ENCODE data around the gene KIAA1755. TPM values are rescaled to one million over a fixed set of nuclear protein-coding genes. Genes with fewer than 3 reads are reported as not detected.
"Not testable (repeated sequence)": the region's sequence is repeated elsewhere in the genome, so short reads cannot be mapped to it uniquely, and the experiment has no call there.

KIAA1755 gene
- total RNA-seq, 1 experiment from 2014 or later: 0.17 TPM

DNA sequence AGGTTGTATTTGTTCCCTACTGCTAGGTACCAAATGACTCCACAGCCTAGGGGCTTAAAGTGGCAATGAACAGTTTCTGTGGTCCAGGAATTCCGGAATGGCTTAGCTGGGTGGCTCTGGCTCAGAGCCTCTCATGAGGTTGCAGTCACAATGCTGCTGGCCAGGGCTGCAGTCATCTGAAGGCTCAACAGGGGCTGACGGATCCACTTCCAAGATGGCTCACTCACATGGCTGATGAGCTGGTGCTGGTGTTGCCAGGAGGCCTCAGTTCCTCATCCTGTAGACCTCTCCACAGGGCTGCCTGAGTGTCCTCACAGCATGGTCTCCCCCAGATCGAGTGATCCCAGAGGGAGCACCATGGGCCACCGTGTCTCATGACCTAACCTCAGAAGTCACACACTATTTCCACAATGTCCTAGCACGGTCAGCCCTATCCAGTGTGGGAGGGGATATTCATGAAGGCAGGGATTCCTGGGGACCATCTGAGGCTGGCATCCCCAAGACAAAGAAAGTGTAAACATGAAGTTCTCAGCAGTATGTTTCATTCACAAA lies 24.4 kb upstream of the KIAA1755 start:
- H3K4me2 ChIP-seq (ENCODE audit: insufficient read depth, insufficient read length, low read length): no peak overlapping the region
- H3K14ac ChIP-seq (ENCODE audit: insufficient read depth, low read length): no peak overlapping the region; the same call in 1 of the 2 replicates
- no peak overlapping the region for H2AFZ ChIP-seq (ENCODE audit: low read length)
- Mint-ChIP-seq H3K27ac (no peak overlapping the region), H3K27me3 (ENCODE audit: low read depth) (no peaks in the 10 kb centered on the region), H3K4me3 (no peak overlapping the region), H3K4me1 (peaks cover 14 to 19% of the 10 kb centered on the region in 2 experiments), H3K9me3 (peaks cover 13 to 21% of the 10 kb centered on the region in 2 experiments), H3K36me3 (ENCODE audit: insufficient read depth in 1 of 3, low read depth in 3 of 3) (peaks cover 0 to 11% (median 3%) of the 10 kb centered on the region in 3 experiments; a peak in 3 of 7 replicates)
- no peak overlapping the region for H2BK120ac ChIP-seq (ENCODE audit: low read depth, low read length, poor library complexity, severe bottlenecking)
- H4K20me1 ChIP-seq (ENCODE audit: control insufficient read depth, insufficient read depth, insufficient read length): no peaks in the 10 kb centered on the region
- no peak overlapping the region for H4K91ac ChIP-seq (ENCODE audit: insufficient read length, low read depth, low read length)
- H3K23ac ChIP-seq (ENCODE audit: insufficient read length, low read depth, low read length): no peak overlapping the region
- no peak overlapping the region for H3K18ac ChIP-seq (ENCODE audit: insufficient read length, low read depth, low read length)
- H4K5ac ChIP-seq (ENCODE audit: insufficient read length, low read depth, low read length): no peak overlapping the region
- H3K27ac ChIP-seq (ENCODE audit: insufficient read length, low read depth, low read length): no peak overlapping the region
- no peak overlapping the region for H3K9ac ChIP-seq (ENCODE audit: extremely low read depth, insufficient read length, low read length)
- no peaks in the 10 kb centered on the region for H3K79me1 ChIP-seq (ENCODE audit: insufficient read depth, low read depth, low read length, poor library complexity, severe bottlenecking)
- H3T11ph ChIP-seq (ENCODE audit: low read length): no peak overlapping the region
- no peak overlapping the region for H2BK12ac ChIP-seq (ENCODE audit: insufficient read length, low read depth, low read length)
- no peak overlapping the region for H2BK15ac ChIP-seq (ENCODE audit: low read depth, low read length)
- no peaks in the 10 kb centered on the region for H3K79me2 ChIP-seq (ENCODE audit: insufficient read depth, low read length)
- H4K8ac ChIP-seq (replicated peaks; ENCODE audit: insufficient read length, low read depth, low read length): no peak overlapping the region
- TF ChIP-seq, protein P1, sequence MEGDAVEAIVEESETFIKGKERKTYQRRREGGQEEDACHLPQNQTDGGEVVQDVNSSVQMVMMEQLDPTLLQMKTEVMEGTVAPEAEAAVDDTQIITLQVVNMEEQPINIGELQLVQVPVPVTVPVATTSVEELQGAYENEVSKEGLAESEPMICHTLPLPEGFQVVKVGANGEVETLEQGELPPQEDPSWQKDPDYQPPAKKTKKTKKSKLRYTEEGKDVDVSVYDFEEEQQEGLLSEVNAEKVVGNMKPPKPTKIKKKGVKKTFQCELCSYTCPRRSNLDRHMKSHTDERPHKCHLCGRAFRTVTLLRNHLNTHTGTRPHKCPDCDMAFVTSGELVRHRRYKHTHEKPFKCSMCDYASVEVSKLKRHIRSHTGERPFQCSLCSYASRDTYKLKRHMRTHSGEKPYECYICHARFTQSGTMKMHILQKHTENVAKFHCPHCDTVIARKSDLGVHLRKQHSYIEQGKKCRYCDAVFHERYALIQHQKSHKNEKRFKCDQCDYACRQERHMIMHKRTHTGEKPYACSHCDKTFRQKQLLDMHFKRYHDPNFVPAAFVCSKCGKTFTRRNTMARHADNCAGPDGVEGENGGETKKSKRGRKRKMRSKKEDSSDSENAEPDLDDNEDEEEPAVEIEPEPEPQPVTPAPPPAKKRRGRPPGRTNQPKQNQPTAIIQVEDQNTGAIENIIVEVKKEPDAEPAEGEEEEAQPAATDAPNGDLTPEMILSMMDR (conservative IDR thresholded peaks at IDR 0.05): no peak
- H3K56ac ChIP-seq (ENCODE audit: insufficient read length, low read depth, low read length): no peak overlapping the region
- H3K9me3 ChIP-seq (ENCODE audit: control insufficient read depth, low read depth, low read length): no peaks in the 10 kb centered on the region
- no peak overlapping the region for H3K4ac ChIP-seq (ENCODE audit: low read depth, low read length)
- no peaks in the 10 kb centered on the region for H3K23me2 ChIP-seq (ENCODE audit: insufficient read length, low read depth, low read length, poor library complexity, severe bottlenecking)
- no CpG with 5 or more reads among the region's 5 CpGs for WGBS (ENCODE audit: extremely low coverage, insufficient read length, low lambda C conversion rate)
- no peak overlapping the region for H2BK5ac ChIP-seq (ENCODE audit: insufficient read length, low read length)
- H3K27me3 ChIP-seq (ENCODE audit: insufficient read depth, low read length): no peaks in the 10 kb centered on the region
- no peak overlapping the region for H2AK5ac ChIP-seq (ENCODE audit: insufficient read length, low read length)
- no peaks in the 10 kb centered on the region; the same call in 1 of the 2 replicates for H3K4me1 ChIP-seq (ENCODE audit: insufficient read depth, low read length)
- DNase-seq: no peak
- no peak overlapping the region for H2BK20ac ChIP-seq (ENCODE audit: low read depth, low read length, poor library complexity, severe bottlenecking)

DNA sequence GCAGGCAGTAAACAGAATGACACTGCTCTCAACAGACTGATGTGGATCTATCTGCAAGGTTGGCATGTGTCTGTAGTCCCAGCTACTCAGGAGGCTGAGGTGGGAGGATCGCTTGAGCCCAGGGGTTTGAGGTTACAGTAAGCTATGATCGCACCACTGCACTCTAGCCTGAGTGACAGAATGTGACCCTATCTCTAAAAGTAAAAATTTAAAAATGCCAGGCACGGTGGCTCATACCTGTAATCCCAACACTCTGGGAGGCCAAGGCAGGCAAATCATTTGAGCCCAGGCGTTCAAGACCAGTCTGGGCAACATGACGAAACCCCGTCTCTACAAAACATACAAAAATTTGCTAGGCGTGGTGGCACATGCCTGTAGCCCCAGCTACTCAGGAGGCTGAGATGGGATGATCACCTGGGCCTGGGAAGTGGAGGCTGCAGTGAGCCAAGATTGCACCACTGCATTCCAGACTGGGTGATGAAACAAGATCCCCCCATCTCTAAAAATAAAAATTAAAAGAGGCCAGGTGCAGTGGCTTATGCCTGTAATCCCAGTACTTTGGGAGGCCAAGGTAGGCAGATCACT lies 23.6 kb upstream of the KIAA1755 start:
- H2AFZ ChIP-seq (ENCODE audit: low read length); H3K23me2 ChIP-seq (ENCODE audit: insufficient read length, low read depth, low read length, poor library complexity, severe bottlenecking); H2BK12ac ChIP-seq (ENCODE audit: insufficient read length, low read depth, low read length); H3K4me1 ChIP-seq (ENCODE audit: insufficient read depth, low read length); H3K4me2 ChIP-seq (ENCODE audit: insufficient read depth, insufficient read length, low read length); H3K18ac ChIP-seq (ENCODE audit: insufficient read length, low read depth, low read length); H4K20me1 ChIP-seq (ENCODE audit: control insufficient read depth, insufficient read depth, insufficient read length); H2AK5ac ChIP-seq (ENCODE audit: insufficient read length, low read length); H4K5ac ChIP-seq (ENCODE audit: insufficient read length, low read depth, low read length); H3K27ac ChIP-seq (ENCODE audit: insufficient read length, low read depth, low read length); H2BK20ac ChIP-seq (ENCODE audit: low read depth, low read length, poor library complexity, severe bottlenecking); H2BK5ac ChIP-seq (ENCODE audit: insufficient read length, low read length); H2BK120ac ChIP-seq (ENCODE audit: low read depth, low read length, poor library complexity, severe bottlenecking); H3T11ph ChIP-seq (ENCODE audit: low read length); H4K8ac ChIP-seq (replicated peaks; ENCODE audit: insufficient read length, low read depth, low read length); DNase-seq; H3K4me3 Mint-ChIP-seq; H3K27me3 ChIP-seq (ENCODE audit: insufficient read depth, low read length); H3K23ac ChIP-seq (ENCODE audit: insufficient read length, low read depth, low read length); H3K27me3 Mint-ChIP-seq (ENCODE audit: low read depth); H3K79me1 ChIP-seq (ENCODE audit: insufficient read depth, low read depth, low read length, poor library complexity, severe bottlenecking); H3K27ac Mint-ChIP-seq; H3K9ac ChIP-seq (ENCODE audit: extremely low read depth, insufficient read length, low read length); H3K56ac ChIP-seq (ENCODE audit: insufficient read length, low read depth, low read length); H3K79me2 ChIP-seq (ENCODE audit: insufficient read depth, low read length); H4K91ac ChIP-seq (ENCODE audit: insufficient read length, low read depth, low read length); H2BK15ac ChIP-seq (ENCODE audit: low read depth, low read length); H3K14ac ChIP-seq (ENCODE audit: insufficient read depth, low read length); H3K4ac ChIP-seq (ENCODE audit: low read depth, low read length); H3K9me3 ChIP-seq (ENCODE audit: control insufficient read depth, low read depth, low read length): not testable (repeated sequence)
- Mint-ChIP-seq H3K9me3 (peaks cover 13 to 24% of the 10 kb centered on the region in 2 experiments), H3K4me1 (peaks cover 14 to 19% of the 10 kb centered on the region in 2 experiments), H3K36me3 (ENCODE audit: insufficient read depth in 1 of 3, low read depth in 3 of 3) (peaks cover 0 to 11% (median 3%) of the 10 kb centered on the region in 3 experiments; a peak in 3 of 7 replicates)
- WGBS (ENCODE audit: extremely low coverage, insufficient read length, low lambda C conversion rate): no CpG with 5 or more reads among the region's 7 CpGs

All from H9 (cell line).